Glutamatergic neuron (in vitro differentiated cells): ENCODE results near the gene ZNF778. TPM values are rescaled to one million over a fixed set of nuclear protein-coding genes. Genes with fewer than 3 reads are reported as not detected.

Source experiments
- DNase-seq: peaks from one replicate; pipeline ENCODE4 v3.0.0; 2022
- H3K27ac Mint-ChIP-seq: one replicate; pipeline ENCODE4 v1.8.0; 2020; ENCODE audit warnings: mild to moderate bottlenecking, mixed read lengths, inconsistent platforms; ENCODE audit not compliant: unreplicated experiment
- H3K27me3 Mint-ChIP-seq: one replicate; pipeline ENCODE4 v1.8.0; 2020; ENCODE audit warnings: mild to moderate bottlenecking, moderate library complexity, mixed read lengths, inconsistent platforms; ENCODE audit not compliant: unreplicated experiment
- H3K36me3 Mint-ChIP-seq: one replicate; pipeline ENCODE4 v1.8.0; 2020; ENCODE audit warnings: mild to moderate bottlenecking, mixed read lengths, inconsistent platforms; ENCODE audit not compliant: unreplicated experiment
- H3K4me1 Mint-ChIP-seq: one replicate; pipeline ENCODE4 v1.8.0; 2020; ENCODE audit warnings: mild to moderate bottlenecking, low read depth, mixed read lengths, inconsistent platforms; ENCODE audit not compliant: unreplicated experiment
- H3K4me3 Mint-ChIP-seq: one replicate; pipeline ENCODE4 v1.8.0; 2020; ENCODE audit warnings: mild to moderate bottlenecking, mixed read lengths, inconsistent platforms; ENCODE audit not compliant: unreplicated experiment
- H3K9me3 Mint-ChIP-seq: one replicate; pipeline ENCODE4 v1.8.0; 2020; ENCODE audit warnings: mild to moderate bottlenecking, moderate library complexity, mixed read lengths, inconsistent platforms; ENCODE audit not compliant: unreplicated experiment
- total RNA-seq: library from RNA; stranded (reverse); fragmentation: NEBNext Ultra II Directional; extraction: Animal tissue kit (Norgen Biotek cat#: 25700); gene quantifications from one replicate; pipeline ENCODE4 v1.2.1, GENCODE V29; 2021; ENCODE audit not compliant: unreplicated experiment
- TF ChIP-seq, protein P1 (sequence below): fragments of 200-600 bp; sonication (generic); IDR thresholded peaks from one replicate; pipeline ENCODE4 v1.5.0; 2021; ENCODE audit not compliant: partially characterized antibody, unreplicated experiment

ZNF778 gene
- total RNA-seq, 1 donor from 2014 or later: 36.2 TPM

DNA sequence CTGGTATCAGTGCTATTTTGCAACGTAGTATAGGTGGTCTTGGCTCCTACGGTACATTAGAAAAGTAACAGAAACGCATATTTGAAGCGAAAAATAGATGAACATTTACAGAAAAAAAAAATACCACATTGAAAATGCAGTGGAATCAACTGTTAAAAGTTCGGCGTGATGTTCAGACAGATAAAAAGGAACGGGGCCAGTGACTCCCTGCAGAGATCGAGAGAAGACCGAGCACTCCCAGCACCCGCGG, 440 bp upstream of the ZNF778 start:
- H3K27me3 Mint-ChIP-seq: peaks cover 4% of the 10 kb centered on the region
- peak overlapping the region; percentile 87 for H3K4me3 Mint-ChIP-seq
- no peak for DNase-seq
- H3K36me3 Mint-ChIP-seq: no peaks in the 10 kb centered on the region
- H3K9me3 Mint-ChIP-seq: peaks cover 3% of the 10 kb centered on the region
- TF ChIP-seq, protein P1, sequence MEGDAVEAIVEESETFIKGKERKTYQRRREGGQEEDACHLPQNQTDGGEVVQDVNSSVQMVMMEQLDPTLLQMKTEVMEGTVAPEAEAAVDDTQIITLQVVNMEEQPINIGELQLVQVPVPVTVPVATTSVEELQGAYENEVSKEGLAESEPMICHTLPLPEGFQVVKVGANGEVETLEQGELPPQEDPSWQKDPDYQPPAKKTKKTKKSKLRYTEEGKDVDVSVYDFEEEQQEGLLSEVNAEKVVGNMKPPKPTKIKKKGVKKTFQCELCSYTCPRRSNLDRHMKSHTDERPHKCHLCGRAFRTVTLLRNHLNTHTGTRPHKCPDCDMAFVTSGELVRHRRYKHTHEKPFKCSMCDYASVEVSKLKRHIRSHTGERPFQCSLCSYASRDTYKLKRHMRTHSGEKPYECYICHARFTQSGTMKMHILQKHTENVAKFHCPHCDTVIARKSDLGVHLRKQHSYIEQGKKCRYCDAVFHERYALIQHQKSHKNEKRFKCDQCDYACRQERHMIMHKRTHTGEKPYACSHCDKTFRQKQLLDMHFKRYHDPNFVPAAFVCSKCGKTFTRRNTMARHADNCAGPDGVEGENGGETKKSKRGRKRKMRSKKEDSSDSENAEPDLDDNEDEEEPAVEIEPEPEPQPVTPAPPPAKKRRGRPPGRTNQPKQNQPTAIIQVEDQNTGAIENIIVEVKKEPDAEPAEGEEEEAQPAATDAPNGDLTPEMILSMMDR: no peak
- H3K27ac Mint-ChIP-seq: peak overlapping the region; percentile 31
- H3K4me1 Mint-ChIP-seq: peaks cover 8% of the 10 kb centered on the region

DNA sequence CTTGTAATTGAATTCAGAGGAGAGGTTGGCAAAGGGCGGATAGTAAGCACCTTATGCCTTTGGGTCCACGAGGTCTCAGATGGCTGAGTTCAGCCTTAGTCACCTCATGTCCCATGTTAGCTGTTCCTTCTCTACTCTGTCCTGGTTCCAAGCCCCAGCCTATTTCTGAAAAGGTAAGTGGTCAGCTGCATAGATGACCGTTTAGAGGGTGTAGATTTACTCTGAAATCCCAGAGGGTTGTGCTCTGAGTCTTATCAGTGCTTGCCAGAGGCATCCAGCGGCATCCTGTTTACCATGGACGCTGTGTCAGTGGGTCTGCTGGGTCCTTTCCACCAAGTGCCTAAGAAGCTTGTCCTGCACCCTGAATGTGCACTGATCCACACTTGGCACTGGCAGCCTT, 1.9 kb downstream of the ZNF778 start:
- Mint-ChIP-seq H3K4me1 (peaks cover 8% of the 10 kb centered on the region), H3K9me3 (peaks cover 6% of the 10 kb centered on the region), H3K27ac (no peak overlapping the region), H3K27me3 (peaks cover 4% of the 10 kb centered on the region), H3K4me3 (peak overlapping the region; percentile 78), H3K36me3 (peaks cover 4% of the 10 kb centered on the region)
- TF ChIP-seq, protein P1: no peak
- DNase-seq: no peak

DNA sequence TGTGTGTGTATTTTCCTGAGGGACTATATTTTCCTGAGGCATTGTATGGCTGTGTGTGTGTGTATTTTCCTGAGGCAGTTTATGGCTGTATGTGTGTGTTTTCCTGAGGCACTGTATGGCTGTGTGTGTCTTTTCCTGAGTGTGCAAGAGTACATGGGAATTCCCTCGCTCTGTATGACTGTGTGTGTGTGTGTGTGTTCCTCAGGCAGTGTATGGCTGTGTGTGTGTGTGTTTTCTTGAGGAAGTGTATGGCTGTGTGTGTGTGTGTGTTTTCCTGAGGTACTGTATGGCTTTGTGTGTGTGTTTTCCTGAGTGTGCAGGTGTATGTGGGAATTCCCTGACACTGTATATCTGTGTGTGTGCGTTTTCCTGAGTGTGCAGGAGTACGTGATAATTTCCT, 4.1 kb downstream of the ZNF778 start:
- TF ChIP-seq, protein P1: no peak
- H3K36me3 Mint-ChIP-seq: peaks cover 20% of the 10 kb centered on the region
- H3K9me3 Mint-ChIP-seq: peaks cover 6% of the 10 kb centered on the region
- H3K4me1 Mint-ChIP-seq: peaks cover 3% of the 10 kb centered on the region
- no peak overlapping the region for H3K27ac Mint-ChIP-seq
- no peak overlapping the region for H3K4me3 Mint-ChIP-seq
- no peak for DNase-seq
- H3K27me3 Mint-ChIP-seq: peaks cover 3% of the 10 kb centered on the region

DNA sequence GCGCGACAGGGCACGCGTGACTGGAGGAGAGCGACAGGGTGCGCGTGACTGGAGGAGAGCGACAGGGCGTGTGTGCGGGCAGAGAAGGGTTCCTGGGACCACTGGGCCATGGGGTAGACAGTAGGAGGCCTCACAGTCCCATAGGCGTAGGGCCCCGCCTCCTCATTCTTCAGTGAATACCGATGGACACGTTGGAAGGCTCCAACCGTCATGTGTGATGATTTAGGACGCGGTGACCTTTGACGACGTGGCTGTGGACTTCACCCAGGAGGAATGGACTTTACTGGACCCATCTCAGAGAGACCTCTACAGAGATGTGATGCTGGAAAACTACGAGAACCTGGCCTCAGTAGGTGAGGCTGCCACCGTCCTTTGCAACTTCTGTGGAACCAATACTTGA, 5.4 kb downstream of the ZNF778 start:
- Mint-ChIP-seq H3K27me3 (peaks cover 2% of the 10 kb centered on the region), H3K9me3 (peaks cover 13% of the 10 kb centered on the region), H3K27ac (no peak overlapping the region), H3K4me1 (peaks cover 5% of the 10 kb centered on the region), H3K4me3 (peak overlapping the region; percentile 1), H3K36me3 (peaks cover 32% of the 10 kb centered on the region)
- TF ChIP-seq, protein P1: no peak
- no peak for DNase-seq

DNA sequence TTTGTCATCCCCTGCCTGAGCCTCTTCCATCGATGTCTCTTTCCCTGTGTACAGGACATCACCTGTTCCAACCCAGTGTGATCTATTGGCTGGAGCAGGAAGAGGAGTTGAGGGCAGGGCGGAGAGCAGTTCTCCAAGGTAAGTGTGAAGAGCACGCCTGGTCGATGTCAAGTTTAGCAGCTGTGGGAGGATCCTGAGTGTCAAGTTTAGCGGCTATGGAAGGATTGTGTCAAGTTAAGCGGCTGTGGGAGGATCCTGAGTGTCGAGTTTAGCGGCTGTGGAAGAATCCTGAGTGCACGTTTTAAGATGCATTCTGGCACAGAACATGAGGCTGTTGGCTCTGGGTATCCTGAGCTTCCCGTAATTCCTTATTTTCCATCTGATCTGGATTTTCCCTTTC, 7.2 kb downstream of the ZNF778 start:
- Mint-ChIP-seq H3K27me3 (peaks cover 4% of the 10 kb centered on the region), H3K4me1 (peaks cover 2% of the 10 kb centered on the region), H3K4me3 (peak overlapping the region; percentile 48), H3K9me3 (peaks cover 23% of the 10 kb centered on the region), H3K36me3 (peaks cover 46% of the 10 kb centered on the region), H3K27ac (no peak overlapping the region)
- TF ChIP-seq, protein P1: no peak
- DNase-seq: no peak
